ENCODE data around the gene MCM8. TPM values are rescaled to one million over a fixed set of nuclear protein-coding genes. Genes with fewer than 3 reads are reported as not detected.

MCM8 gene
- polyA plus RNA-seq, 3 donors: 0.07 to 0.51 (median 0.18) TPM

- peaks cover 14 to 17% of the 10 kb centered on the region in 2 donors for H3K27me3 ChIP-seq (ENCODE audit: control insufficient read depth in 2 of 2, insufficient read depth in 2 of 2, low read length in 2 of 2)
- no peaks in the 10 kb centered on the region for H3K4me1 ChIP-seq (ENCODE audit: control insufficient read depth in 1 of 2, insufficient read depth in 2 of 2, low read length in 2 of 2)
- H3K27ac ChIP-seq (ENCODE audit: low read depth in 1 of 2, low read length in 2 of 2): no peak overlapping the region
- intact Hi-C loops (cut with micrococcal nuclease): no loop called here
- Mint-ChIP-seq H3K9me3 (peaks cover 0 to 7% (median 0%) of the 10 kb centered on the region in 7 donors), H3K27ac (peak overlapping the region in 1 of 7 donors; percentile 21), H3K4me1 (no peaks in the 10 kb centered on the region), H3K27me3 (ENCODE audit: low read depth in 3 of 3) (peaks cover 15 to 23% (median 20%) of the 10 kb centered on the region in 3 donors), H3K36me3 (peaks cover 10 to 12% of the 10 kb centered on the region in 2 donors), H3K4me3 (no peak overlapping the region)
- WGBS (ENCODE audit: insufficient coverage): 100% methylated on average over 1 of the region's 1 CpG
- H3K9me3 ChIP-seq (replicated peaks in 1 of 2; ENCODE audit: control insufficient read depth in 1 of 2, insufficient read depth in 1 of 2, low read length in 2 of 2): no peaks in the 10 kb centered on the region
- no peak for DNase-seq
- H3K36me3 ChIP-seq (replicated peaks in 1 of 2; ENCODE audit: control insufficient read depth in 1 of 2, insufficient read depth in 2 of 2, low read length in 2 of 2): peaks cover 7 to 10% of the 10 kb centered on the region in 2 donors
- no peak overlapping the region for H3K4me2 ChIP-seq (replicated peaks; ENCODE audit: extremely low read depth, low read length, poor library complexity, severe bottlenecking)
- no peaks in the 10 kb centered on the region for H4K20me1 ChIP-seq (ENCODE audit: insufficient read depth, low read length)
- H3K9ac ChIP-seq (ENCODE audit: insufficient read depth, low read length, poor library complexity, severe bottlenecking): no peak overlapping the region
- no peak for TF ChIP-seq CTCF (IDR thresholded peaks at IDR 0.05)
- H2AFZ ChIP-seq (ENCODE audit: insufficient read depth, low read depth, low read length, poor library complexity, severe bottlenecking): no peak overlapping the region
- H3K4me3 ChIP-seq (replicated peaks in 1 of 3; ENCODE audit: low read depth in 2 of 3, low read length in 3 of 3): no peak overlapping the region
- no peaks in the 10 kb centered on the region for H3K79me2 ChIP-seq (ENCODE audit: insufficient read depth, low read length)
Measured at GRCh38 chr20:6046432-6046831, 96.0 kb downstream of the MCM8 start.

- Mint-ChIP-seq H3K36me3 (peaks cover 0 to 3% of the 10 kb centered on the region in 2 donors), H3K4me3 (no peak overlapping the region), H3K27ac (no peak overlapping the region), H3K27me3 (ENCODE audit: low read depth in 3 of 3) (peaks cover 31 to 42% (median 35%) of the 10 kb centered on the region in 3 donors), H3K9me3 (peaks cover 0 to 7% (median 0%) of the 10 kb centered on the region in 7 donors), H3K4me1 (peaks cover 9% of the 10 kb centered on the region)
- Histone ChIP-seq H3K4me2 (replicated peaks; ENCODE audit: extremely low read depth, low read length, poor library complexity, severe bottlenecking) (no peak overlapping the region), H3K79me2 (ENCODE audit: insufficient read depth, low read length) (no peaks in the 10 kb centered on the region), H3K27ac (ENCODE audit: low read depth in 1 of 2, low read length in 2 of 2) (no peak overlapping the region), H3K4me1 (ENCODE audit: control insufficient read depth in 1 of 2, insufficient read depth in 2 of 2, low read length in 2 of 2) (peaks cover 4 to 10% of the 10 kb centered on the region in 2 donors), H3K9ac (ENCODE audit: insufficient read depth, low read length, poor library complexity, severe bottlenecking) (no peak overlapping the region), H3K4me3 (replicated peaks in 1 of 3; ENCODE audit: low read depth in 2 of 3, low read length in 3 of 3) (no peak overlapping the region), H4K20me1 (ENCODE audit: insufficient read depth, low read length) (no peaks in the 10 kb centered on the region), H3K27me3 (ENCODE audit: control insufficient read depth in 2 of 2, insufficient read depth in 2 of 2, low read length in 2 of 2) (peaks cover 30 to 34% of the 10 kb centered on the region in 2 donors), H3K9me3 (replicated peaks in 1 of 2; ENCODE audit: control insufficient read depth in 1 of 2, insufficient read depth in 1 of 2, low read length in 2 of 2) (peaks cover 0 to 8% of the 10 kb centered on the region in 2 donors), H3K36me3 (replicated peaks in 1 of 2; ENCODE audit: control insufficient read depth in 1 of 2, insufficient read depth in 2 of 2, low read length in 2 of 2) (no peaks in the 10 kb centered on the region), H2AFZ (ENCODE audit: insufficient read depth, low read depth, low read length, poor library complexity, severe bottlenecking) (no peak overlapping the region)
- no CpG with 5 or more reads among the region's 3 CpGs for WGBS (ENCODE audit: insufficient coverage)
- DNase-seq: no peak
- intact Hi-C loops (cut with micrococcal nuclease): no loop called here
- TF ChIP-seq CTCF (IDR thresholded peaks at IDR 0.05): no peak
Measured at GRCh38 chr20:6048391-6048790, 97.9 kb downstream of the MCM8 start.

Small RNA genes lying within 50 kb of the gene (small RNA-seq; reads per million reads assigned to genes)
- not detected for gene RF00019 (ENCODE audit: insufficient read length, low read depth)
- not detected for gene RN7SL498P (ENCODE audit: insufficient read length, low read depth)

Other genes with a start within 250 kb of the MCM8 start
- 10 to 100 TPM in 2 of 3 donors, 1 to 10 TPM in 1; 8.3 to 12.7 (median 11.5) TPM for gene SHLD1, start 200.3 kb upstream of the MCM8 start, polyA plus RNA-seq
- not detected for gene CHGB, start 39.1 kb upstream of the MCM8 start, polyA plus RNA-seq
- gene TRMT6, start 119 bp upstream of the MCM8 start, polyA plus RNA-seq: 10 to 100 TPM in 2 of 3 donors, 1 to 10 TPM in 1; 9.3 to 11.0 (median 10.6) TPM
- 10 to 100 TPM; 33.2 to 55.4 (median 37.2) TPM for gene CRLS1, start 55.5 kb downstream of the MCM8 start, polyA plus RNA-seq
- not detected for gene LRRN4, start 103.4 kb downstream of the MCM8 start, polyA plus RNA-seq
- not detected for gene FERMT1, start 172.4 kb downstream of the MCM8 start, polyA plus RNA-seq